Epithelial cell of esophagus (primary cell): ENCODE data around the gene PISD.

Experiments used
- DNase-seq: peaks from one replicate; pipeline ENCODE4 v3.0.0; 2010; ENCODE audit warnings: low read depth
- H3K4me3 ChIP-seq: 2 replicates; pipeline ENCODE4 v1.5.1; 2011; ENCODE audit warnings: mild to moderate bottlenecking, low read length, control low read depth
- CTCF ChIP-seq: IDR thresholded peaks from 2 replicates; pipeline ENCODE4 v1.5.1; 2011; ENCODE audit warnings: low read depth, mild to moderate bottlenecking, low read length, control low read depth, inconsistent platforms; ENCODE audit not compliant: insufficient read depth; ENCODE audit errors: missing control alignments

PISD gene

GRCh38 chr22:31623592-31624304 is 38.3 kb downstream of the PISD start:
- TF ChIP-seq CTCF: no peak
- no peak overlapping the region for H3K4me3 ChIP-seq
- no peak for DNase-seq

GRCh38 chr22:31622980-31623379 is 39.0 kb downstream of the PISD start:
- no peak overlapping the region for H3K4me3 ChIP-seq
- DNase-seq: no peak
- TF ChIP-seq CTCF: no peak

- DNase-seq: no peak
- no peak for TF ChIP-seq CTCF
- no peak overlapping the region for H3K4me3 ChIP-seq
Observed at GRCh38 chr22:31621507-31622124, 40.4 kb downstream of the PISD start.

GRCh38 chr22:31620756-31621480 is 41.1 kb downstream of the PISD start:
- TF ChIP-seq CTCF: no peak
- DNase-seq: no peak
- H3K4me3 ChIP-seq: no peak overlapping the region

GRCh38 chr22:31619611-31620300 is 42.3 kb downstream of the PISD start:
- H3K4me3 ChIP-seq: no peak overlapping the region
- DNase-seq: no peak
- TF ChIP-seq CTCF: no peak

GRCh38 chr22:31618471-31619176 is 43.4 kb downstream of the PISD start:
- no peak for TF ChIP-seq CTCF
- no peak for DNase-seq
- no peak overlapping the region for H3K4me3 ChIP-seq
